Measurements from ENCODE around the gene CRELD2. TPM values are rescaled to one million over a fixed set of nuclear protein-coding genes. Genes with fewer than 3 reads are reported as not detected.

CRELD2 gene
- total and polyA plus RNA-seq, 2 of the 13 experiments (the other 11 are each of a cell fraction or from before 2014, with no cell fraction given) = 17.2 to 44.7 TPM

DNA sequence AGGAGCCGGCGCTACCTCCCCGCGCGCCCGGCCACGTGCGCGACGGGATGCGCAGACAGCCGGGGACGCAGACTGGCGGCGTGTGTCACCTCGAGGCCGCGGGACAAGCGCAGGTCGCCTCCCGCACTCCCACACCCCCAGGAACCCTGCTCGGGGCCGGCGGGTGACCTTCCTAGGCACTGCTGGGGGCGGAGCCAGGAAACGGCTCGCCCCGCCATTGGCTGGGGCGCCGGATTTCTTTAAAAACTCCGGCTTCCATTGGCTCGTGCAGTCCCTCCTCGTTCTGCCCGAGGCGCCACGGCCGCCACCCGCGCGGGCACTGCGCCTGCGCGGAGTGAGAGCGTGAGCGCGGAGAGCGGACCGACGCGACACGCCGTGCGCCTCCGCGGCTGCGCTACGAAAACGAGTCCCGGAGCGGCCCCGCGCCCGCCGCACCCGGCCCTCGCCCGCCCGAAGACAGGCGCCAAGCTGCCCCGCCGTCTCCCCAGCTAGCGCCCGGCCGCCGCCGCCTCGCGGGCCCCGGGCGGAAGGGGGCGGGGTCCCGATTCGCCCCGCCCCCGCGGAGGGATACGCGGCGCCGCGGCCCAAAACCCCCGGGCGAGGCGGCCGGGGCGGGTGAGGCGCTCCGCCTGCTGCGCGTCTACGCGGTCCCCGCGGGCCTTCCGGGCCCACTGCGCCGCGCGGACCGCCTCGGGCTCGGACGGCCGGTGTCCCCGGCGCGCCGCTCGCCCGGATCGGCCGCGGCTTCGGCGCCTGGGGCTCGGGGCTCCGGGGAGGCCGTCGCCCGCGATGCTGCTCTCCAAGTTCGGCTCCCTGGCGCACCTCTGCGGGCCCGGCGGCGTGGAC, 41.9 kb downstream of the CRELD2 start, which contains the start of gene PIM3 (continued):
- TF ChIP-seq, protein P1, sequence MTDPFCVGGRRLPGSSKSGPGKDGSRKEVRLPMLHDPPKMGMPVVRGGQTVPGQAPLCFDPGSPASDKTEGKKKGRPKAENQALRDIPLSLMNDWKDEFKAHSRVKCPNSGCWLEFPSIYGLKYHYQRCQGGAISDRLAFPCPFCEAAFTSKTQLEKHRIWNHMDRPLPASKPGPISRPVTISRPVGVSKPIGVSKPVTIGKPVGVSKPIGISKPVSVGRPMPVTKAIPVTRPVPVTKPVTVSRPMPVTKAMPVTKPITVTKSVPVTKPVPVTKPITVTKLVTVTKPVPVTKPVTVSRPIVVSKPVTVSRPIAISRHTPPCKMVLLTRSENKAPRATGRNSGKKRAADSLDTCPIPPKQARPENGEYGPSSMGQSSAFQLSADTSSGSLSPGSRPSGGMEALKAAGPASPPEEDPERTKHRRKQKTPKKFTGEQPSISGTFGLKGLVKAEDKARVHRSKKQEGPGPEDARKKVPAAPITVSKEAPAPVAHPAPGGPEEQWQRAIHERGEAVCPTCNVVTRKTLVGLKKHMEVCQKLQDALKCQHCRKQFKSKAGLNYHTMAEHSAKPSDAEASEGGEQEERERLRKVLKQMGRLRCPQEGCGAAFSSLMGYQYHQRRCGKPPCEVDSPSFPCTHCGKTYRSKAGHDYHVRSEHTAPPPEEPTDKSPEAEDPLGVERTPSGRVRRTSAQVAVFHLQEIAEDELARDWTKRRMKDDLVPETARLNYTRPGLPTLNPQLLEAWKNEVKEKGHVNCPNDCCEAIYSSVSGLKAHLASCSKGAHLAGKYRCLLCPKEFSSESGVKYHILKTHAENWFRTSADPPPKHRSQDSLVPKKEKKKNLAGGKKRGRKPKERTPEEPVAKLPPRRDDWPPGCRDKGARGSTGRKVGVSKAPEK (CRISPR knock-in tag; IDR thresholded peaks at IDR 0.05; ENCODE audit: borderline replicate concordance) = no peak
- TF ChIP-seq ZNF253 (CRISPR knock-in tag; IDR thresholded peaks at IDR 0.05; ENCODE audit: borderline replicate concordance) (peak; percentile 76; the same call in 1 of the 2 replicates), YY1 (IDR thresholded peaks at IDR 0.05; ENCODE audit: insufficient read depth, insufficient replicate concordance, low read depth, low read length) (peak; percentile 47), PHF21A (CRISPR knock-in tag; IDR thresholded peaks at IDR 0.05) (peak; percentile 87; the same call in 1 of the 2 replicates), GATAD1 (CRISPR knock-in tag; IDR thresholded peaks at IDR 0.05) (peak; percentile 18; the same call in 1 of the 2 replicates), NPAS2 (CRISPR knock-in tag; IDR thresholded peaks at IDR 0.05; ENCODE audit: borderline replicate concordance) (no peak), ZIK1 (CRISPR knock-in tag; IDR thresholded peaks at IDR 0.05; ENCODE audit: borderline replicate concordance, low read depth) (no peak), REXO4 (CRISPR knock-in tag; IDR thresholded peaks at IDR 0.05; ENCODE audit: borderline replicate concordance) (no peak), PAF1 (CRISPR knock-in tag; IDR thresholded peaks at IDR 0.05) (no peak), STAG1 (CRISPR knock-in tag; IDR thresholded peaks at IDR 0.05) (no peak; the same call in 1 of the 2 replicates), ZC3H13 (CRISPR knock-in tag; IDR thresholded peaks at IDR 0.05) (no peak; the same call in 1 of the 2 replicates), KLF11 (CRISPR knock-in tag; IDR thresholded peaks at IDR 0.05) (no peak), CHD4 (IDR thresholded peaks at IDR 0.05; ENCODE audit: borderline replicate concordance, low read length) (no peak), FIP1L1 (IDR thresholded peaks at IDR 0.05; ENCODE audit: borderline replicate concordance, insufficient read depth, low read depth, low read length) (no peak), ZNF20 (CRISPR knock-in tag; IDR thresholded peaks at IDR 0.05) (no peak), ZFYVE20 (CRISPR knock-in tag; IDR thresholded peaks at IDR 0.05; ENCODE audit: borderline replicate concordance, low read depth) (no peak)
- TF ChIP-seq, protein P2, sequence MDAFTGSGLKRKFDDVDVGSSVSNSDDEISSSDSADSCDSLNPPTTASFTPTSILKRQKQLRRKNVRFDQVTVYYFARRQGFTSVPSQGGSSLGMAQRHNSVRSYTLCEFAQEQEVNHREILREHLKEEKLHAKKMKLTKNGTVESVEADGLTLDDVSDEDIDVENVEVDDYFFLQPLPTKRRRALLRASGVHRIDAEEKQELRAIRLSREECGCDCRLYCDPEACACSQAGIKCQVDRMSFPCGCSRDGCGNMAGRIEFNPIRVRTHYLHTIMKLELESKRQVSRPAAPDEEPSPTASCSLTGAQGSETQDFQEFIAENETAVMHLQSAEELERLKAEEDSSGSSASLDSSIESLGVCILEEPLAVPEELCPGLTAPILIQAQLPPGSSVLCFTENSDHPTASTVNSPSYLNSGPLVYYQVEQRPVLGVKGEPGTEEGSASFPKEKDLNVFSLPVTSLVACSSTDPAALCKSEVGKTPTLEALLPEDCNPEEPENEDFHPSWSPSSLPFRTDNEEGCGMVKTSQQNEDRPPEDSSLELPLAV (CRISPR knock-in tag; conservative IDR thresholded peaks at IDR 0.05; ENCODE audit: low read depth) = no peak
- TF ChIP-seq, protein P3, sequence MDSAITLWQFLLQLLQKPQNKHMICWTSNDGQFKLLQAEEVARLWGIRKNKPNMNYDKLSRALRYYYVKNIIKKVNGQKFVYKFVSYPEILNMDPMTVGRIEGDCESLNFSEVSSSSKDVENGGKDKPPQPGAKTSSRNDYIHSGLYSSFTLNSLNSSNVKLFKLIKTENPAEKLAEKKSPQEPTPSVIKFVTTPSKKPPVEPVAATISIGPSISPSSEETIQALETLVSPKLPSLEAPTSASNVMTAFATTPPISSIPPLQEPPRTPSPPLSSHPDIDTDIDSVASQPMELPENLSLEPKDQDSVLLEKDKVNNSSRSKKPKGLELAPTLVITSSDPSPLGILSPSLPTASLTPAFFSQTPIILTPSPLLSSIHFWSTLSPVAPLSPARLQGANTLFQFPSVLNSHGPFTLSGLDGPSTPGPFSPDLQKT (CRISPR knock-in tag; IDR thresholded peaks at IDR 0.05; ENCODE audit: borderline replicate concordance) = no peak
- TF ChIP-seq, protein P4, sequence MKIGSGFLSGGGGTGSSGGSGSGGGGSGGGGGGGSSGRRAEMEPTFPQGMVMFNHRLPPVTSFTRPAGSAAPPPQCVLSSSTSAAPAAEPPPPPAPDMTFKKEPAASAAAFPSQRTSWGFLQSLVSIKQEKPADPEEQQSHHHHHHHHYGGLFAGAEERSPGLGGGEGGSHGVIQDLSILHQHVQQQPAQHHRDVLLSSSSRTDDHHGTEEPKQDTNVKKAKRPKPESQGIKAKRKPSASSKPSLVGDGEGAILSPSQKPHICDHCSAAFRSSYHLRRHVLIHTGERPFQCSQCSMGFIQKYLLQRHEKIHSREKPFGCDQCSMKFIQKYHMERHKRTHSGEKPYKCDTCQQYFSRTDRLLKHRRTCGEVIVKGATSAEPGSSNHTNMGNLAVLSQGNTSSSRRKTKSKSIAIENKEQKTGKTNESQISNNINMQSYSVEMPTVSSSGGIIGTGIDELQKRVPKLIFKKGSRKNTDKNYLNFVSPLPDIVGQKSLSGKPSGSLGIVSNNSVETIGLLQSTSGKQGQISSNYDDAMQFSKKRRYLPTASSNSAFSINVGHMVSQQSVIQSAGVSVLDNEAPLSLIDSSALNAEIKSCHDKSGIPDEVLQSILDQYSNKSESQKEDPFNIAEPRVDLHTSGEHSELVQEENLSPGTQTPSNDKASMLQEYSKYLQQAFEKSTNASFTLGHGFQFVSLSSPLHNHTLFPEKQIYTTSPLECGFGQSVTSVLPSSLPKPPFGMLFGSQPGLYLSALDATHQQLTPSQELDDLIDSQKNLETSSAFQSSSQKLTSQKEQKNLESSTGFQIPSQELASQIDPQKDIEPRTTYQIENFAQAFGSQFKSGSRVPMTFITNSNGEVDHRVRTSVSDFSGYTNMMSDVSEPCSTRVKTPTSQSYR (CRISPR knock-in tag; IDR thresholded peaks at IDR 0.05; ENCODE audit: borderline replicate concordance) = no peak

All from HepG2 (cell line).